Measurements from ENCODE around the gene B4GALT6.

DNA sequence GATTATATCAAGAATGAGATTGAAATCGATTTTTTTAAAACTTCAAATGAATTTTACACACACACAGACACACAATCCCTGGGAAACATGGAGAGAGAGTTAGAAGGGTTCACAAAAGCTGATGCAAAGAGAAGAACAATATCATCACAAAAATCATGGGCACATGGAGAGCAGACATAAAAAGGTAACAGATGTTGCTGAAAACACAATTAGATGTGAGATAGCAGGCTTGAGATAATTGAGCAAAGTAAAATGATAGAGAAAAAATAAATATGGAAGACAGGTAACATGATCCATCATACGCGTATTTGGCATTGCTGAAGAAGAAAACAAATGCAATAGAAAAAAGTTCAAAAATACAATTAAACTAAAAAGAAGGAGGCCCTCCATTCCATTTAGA, 11.6 kb upstream of the B4GALT6 start:
- TF ChIP-seq CTCF (IDR thresholded peaks at IDR 0.05; ENCODE audit: poor library complexity) (no peak), EZH2 (IDR thresholded peaks at IDR 0.05; ENCODE audit: borderline replicate concordance) (no peak)

Data from hepatocyte (in vitro differentiated cells).